H1 (cell line): ENCODE results near the gene SH3PXD2B. TPM values are rescaled to one million over a fixed set of nuclear protein-coding genes. Genes with fewer than 3 reads are reported as not detected.

Experiments
- CTBP2 ChIP-seq: IDR thresholded peaks from 2 replicates; pipeline ENCODE4 v1.7.0; 2011; ENCODE audit warnings: borderline replicate concordance, mild to moderate bottlenecking, moderate library complexity, mixed read lengths, low read length; ENCODE audit not compliant: insufficient read depth, insufficient read length
- TAF1 ChIP-seq: IDR thresholded peaks from 2 replicates; pipeline ENCODE4 v1.6.1; 2011; ENCODE audit warnings: mild to moderate bottlenecking, low read depth, low read length
- polyA plus RNA-seq, 7 experiments: library from polyadenylated mRNA; depleted of rRNA in 3 of 7; stranded (reverse) in 5 of 7; unstranded in 2 of 7; fragments of >200 nt in 5 of 7; fragments of 200-250 nt in 2 of 7; gene quantifications; 1 replicate in 5 of 7; 2 replicates in 1 of 7; 4 replicates in 1 of 7; pipeline versions ENCODE4 v1.2.1 to v1.2.3, GENCODE V29; 2011 to 2013; ENCODE audit warnings: missing spikeins in 2 of 7, mixed read lengths in 2 of 7
- total RNA-seq: library from RNA; stranded (reverse); fragmentation: NEBNext Ultra II Directional; extraction: Animal tissue kit (Norgen Biotek cat#: 25700); gene quantifications from 2 replicates; pipeline ENCODE4 v1.2.1, GENCODE V29; 2021

Gene SH3PXD2B
- total and polyA plus RNA-seq, 2 of the 8 experiments (the other 6 are each of a cell fraction or from before 2014, with no cell fraction given): 32.9 to 72.9 TPM

DNA sequence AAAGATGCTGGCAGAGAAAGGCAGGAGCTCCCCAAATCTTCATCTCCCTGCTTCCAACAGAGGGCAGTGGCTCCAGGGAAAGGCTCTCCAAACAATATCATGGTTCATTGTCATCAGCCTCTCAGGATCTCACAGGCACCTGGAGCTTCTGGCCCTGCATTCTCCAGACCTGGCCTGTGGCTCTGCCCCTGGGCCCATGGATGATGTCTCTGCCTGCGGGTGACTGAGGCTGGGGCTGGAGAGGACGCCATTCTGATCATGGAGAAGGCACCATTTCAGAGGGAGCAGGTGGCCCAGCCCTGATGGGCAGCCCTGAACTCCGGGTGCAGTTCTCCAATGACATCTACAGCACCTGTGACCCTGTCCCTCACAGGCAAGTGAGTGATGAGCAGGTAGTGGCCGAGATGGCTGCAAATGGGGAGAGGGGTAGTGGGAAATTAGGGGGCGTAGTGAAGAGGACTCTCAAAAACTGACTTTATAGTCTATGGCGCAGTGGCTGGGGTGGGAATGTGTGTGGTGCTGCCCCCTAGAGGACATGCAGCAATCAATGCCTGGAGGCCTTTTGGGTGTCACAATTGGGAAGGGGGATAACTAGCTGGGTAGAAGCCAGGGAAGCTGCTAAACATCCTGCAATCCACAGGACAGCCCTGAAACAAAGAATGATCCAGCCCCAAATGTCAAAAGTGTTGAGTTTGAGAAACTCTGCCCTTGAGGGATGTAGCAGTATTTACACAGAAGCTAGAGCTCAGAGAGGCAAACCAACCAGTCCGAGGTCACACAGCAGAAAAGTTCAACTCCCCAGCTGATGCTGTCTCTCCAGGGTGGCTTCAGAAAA, 3.2 kb downstream of the SH3PXD2B start (continued):
- no peak for TF ChIP-seq CTBP2
- no peak for TF ChIP-seq TAF1
